HCT116 (cell line): ENCODE measurements around the gene SCCPDH. TPM values are rescaled to one million over a fixed set of nuclear protein-coding genes. Genes with fewer than 3 reads are reported as not detected.

Experiments
- ATAC-seq: fragments of 200-7000 bp; cut with Tn5 transposase; 2 replicates; pipeline ENCODE4 v1.9.1; 2020; ENCODE audit warnings: mild to moderate bottlenecking, moderate library complexity
- BruUV-seq: library from RNA; stranded (reverse); fragments of 400-500 nt; replicated peaks from 2 replicates; lab custom pipeline; 2021; lab: Mats Ljungman, UMichigan
- CTCF ChIA-PET: fragments of 300-600 bp; sonication (Branson Sonifier 250); formaldehyde crosslinking; loops from one replicate; lab custom pipeline; 2021; ENCODE audit warnings: antibody characterized with exemption; lab: Charles Lee
- POLR2A ChIA-PET: fragments of 300-600, 350-600 bp; sonication (Branson Sonifier 250); formaldehyde crosslinking; loops from one replicate; lab custom pipeline; 2021; ENCODE audit warnings: antibody characterized with exemption; lab: Charles Lee
- RAD21 ChIA-PET, 2 experiments: fragments of 300-600 bp; sonication (Branson Sonifier 250); formaldehyde crosslinking; loops; one replicate each; lab custom pipeline; 2023; ENCODE audit warnings: low total read pairs in 2 of 2; ENCODE audit not compliant: uncharacterized antibody in 2 of 2, unreplicated experiment in 2 of 2, low non-redundant PET in 1 of 2; lab: Charles Lee
- DNase-seq: peaks from one replicate; pipeline ENCODE4 v3.0.0-alpha.2; 2010; ENCODE audit warnings: low read depth, low spot score
- H2AFZ ChIP-seq: fragments of 200-600 bp; shearing (Covaris generic), sonication (generic); 2 replicates; pipeline ENCODE4 v1.6.1; 2017; ENCODE audit warnings: low read depth, mixed run types, mixed read lengths, antibody characterized with exemption, low read length; ENCODE audit not compliant: poor library complexity, severe bottlenecking
- H3K27ac ChIP-seq: 2 replicates; pipeline ENCODE4 v1.5.1; 2012; ENCODE audit warnings: low read depth, low read length
- H3K27me3 ChIP-seq: fragments of 200-600 bp; sonication (generic); 2 replicates; pipeline ENCODE4 v1.6.1; 2016; ENCODE audit warnings: mixed run types, low read length, mixed read lengths; ENCODE audit not compliant: insufficient read depth
- H3K36me3 ChIP-seq, 2 experiments: fragments of 200-500 bp in 1 of 2; fragments of 200-600 bp in 1 of 2; sonication (Bioruptor generic) in 1 of 2; sonication (generic) in 1 of 2; 2 replicates each; pipeline versions ENCODE4 v1.5.1 to v1.6.1; 2014 to 2016; ENCODE audit warnings: low read length in 2 of 2, inconsistent platforms in 1 of 2, mixed read lengths in 1 of 2, mixed run types in 1 of 2; ENCODE audit not compliant: insufficient read depth in 2 of 2, control insufficient read depth in 1 of 2
- H3K4me1 ChIP-seq, 2 experiments: fragments of 200-600 bp in 1 of 2; sonication (generic) in 1 of 2; 2 replicates each; pipeline versions ENCODE4 v1.5.1 to v1.6.1; 2012 to 2017; ENCODE audit warnings: low read length in 2 of 2, inconsistent platforms in 1 of 2, mild to moderate bottlenecking in 1 of 2, mixed read lengths in 1 of 2, mixed run types in 1 of 2, moderate library complexity in 1 of 2; ENCODE audit not compliant: insufficient read depth in 2 of 2, control insufficient read depth in 1 of 2
- H3K4me2 ChIP-seq: fragments of 200-600 bp; sonication (generic); 2 replicates; pipeline ENCODE4 v1.6.1; 2017; ENCODE audit warnings: mixed run types, low read length, mixed read lengths
- H3K4me3 ChIP-seq, 2 experiments: fragments of 200-600 bp in 1 of 2; sonication (generic) in 1 of 2; replicated peaks in 1 of 2; 2 replicates each; pipeline ENCODE4 v1.5.1; 2011 to 2016; ENCODE audit warnings: low read length in 2 of 2, control low read depth in 1 of 2, low read depth in 1 of 2, mild to moderate bottlenecking in 1 of 2, mixed read lengths in 1 of 2, mixed run types in 1 of 2
- H3K79me2 ChIP-seq: fragments of 200-600 bp; sonication (generic); 2 replicates; pipeline ENCODE4 v1.6.1; 2017; ENCODE audit warnings: mild to moderate bottlenecking, mixed run types, low read length, moderate library complexity, mixed read lengths; ENCODE audit not compliant: insufficient read depth
- H3K9ac ChIP-seq: fragments of 200-600 bp; sonication (generic); 2 replicates; pipeline ENCODE4 v1.6.1; 2016; ENCODE audit warnings: low read length, mixed read lengths
- H3K9me2 ChIP-seq: fragments of 200-600 bp; sonication (generic), shearing (Covaris generic); 2 replicates; pipeline ENCODE4 v1.6.1; 2017; ENCODE audit warnings: mixed run types, mild to moderate bottlenecking, moderate library complexity; ENCODE audit not compliant: insufficient read depth
- H3K9me3 ChIP-seq, 2 experiments: fragments of 200-500 bp in 1 of 2; fragments of 200-600 bp in 1 of 2; sonication (Bioruptor generic) in 1 of 2; sonication (generic) in 1 of 2; 2 replicates each; pipeline ENCODE4 v1.6.1; 2014 to 2017; ENCODE audit warnings: low read length in 2 of 2, mixed read lengths in 2 of 2, inconsistent platforms in 1 of 2, low read depth in 1 of 2, mild to moderate bottlenecking in 1 of 2, mixed run types in 1 of 2, moderate library complexity in 1 of 2; ENCODE audit not compliant: control insufficient read depth in 1 of 2, insufficient read depth in 1 of 2
- H4K20me1 ChIP-seq: fragments of 200-600 bp; sonication (generic), shearing (Covaris generic); 2 replicates; pipeline ENCODE4 v1.6.1; 2017; ENCODE audit warnings: mixed run types, mild to moderate bottlenecking, moderate library complexity; ENCODE audit not compliant: insufficient read depth
- CBX3 ChIP-seq: IDR thresholded peaks from 2 replicates; pipeline ENCODE4 v1.6.1; 2012; ENCODE audit warnings: low read depth
- CEBPB ChIP-seq: IDR thresholded peaks from 2 replicates; pipeline ENCODE4 v1.6.1; 2012; ENCODE audit warnings: low read depth
- FOSL1 ChIP-seq: IDR thresholded peaks from 2 replicates; pipeline ENCODE4 v1.6.1; 2012; ENCODE audit warnings: low read depth
- JUND ChIP-seq: IDR thresholded peaks from 2 replicates; pipeline ENCODE4 v1.6.1; 2012
- MAX ChIP-seq: IDR thresholded peaks from 2 replicates; pipeline ENCODE4 v1.6.1; 2012
- POLR2A ChIP-seq: IDR thresholded peaks from 2 replicates; pipeline ENCODE4 v1.7.0; 2011; ENCODE audit warnings: borderline replicate concordance; ENCODE audit not compliant: insufficient read depth, insufficient read length; ENCODE audit errors: extremely low read depth
- REST ChIP-seq: IDR thresholded peaks from 2 replicates; pipeline ENCODE4 v1.6.1; 2012; ENCODE audit warnings: low read depth
- SRF ChIP-seq: IDR thresholded peaks from 2 replicates; pipeline ENCODE4 v1.6.1; 2012; ENCODE audit warnings: low read depth
- TCF7L2 ChIP-seq: IDR thresholded peaks from 2 replicates; pipeline ENCODE4 v1.7.0; 2011; ENCODE audit warnings: borderline replicate concordance, inconsistent platforms; ENCODE audit not compliant: insufficient read depth, insufficient read length; ENCODE audit errors: extremely low read depth
- YY1 ChIP-seq: IDR thresholded peaks from 2 replicates; pipeline ENCODE4 v1.6.1; 2011; ENCODE audit warnings: low read length, low read depth, moderate library complexity, mild to moderate bottlenecking; ENCODE audit not compliant: insufficient replicate concordance; ENCODE audit errors: extremely low read depth
- ZFX ChIP-seq: fragments of 450-650 bp; IDR thresholded peaks from 2 replicates; pipeline ENCODE4 v1.6.1; 2017
- ZNF274 ChIP-seq: fragments of 200-500 bp; sonication (Bioruptor generic); IDR thresholded peaks from 2 replicates; pipeline ENCODE4 v1.6.1; 2014; ENCODE audit warnings: mild to moderate bottlenecking, low read depth, low read length, inconsistent platforms
- intact Hi-C: fragments of 100-400 bp; cut with micrococcal nuclease; formaldehyde crosslinking; loops from 2 replicates; pipeline ENCODE4 v1.10.0; 2022
- total RNA-seq: library from RNA; stranded (reverse); gene quantifications from one replicate; pipeline ENCODE4 v1.2.1, GENCODE V29; 2021; ENCODE audit not compliant: unreplicated experiment

SCCPDH gene
- total RNA-seq, 1 experiment from 2014 or later = 0.30 TPM

- POLR2A ChIA-PET = no interaction called here
- H3K36me3 ChIP-seq = no peaks in the 10 kb centered on the region
- H3K9me2 ChIP-seq = no peaks in the 10 kb centered on the region
- no peaks in the 10 kb centered on the region for H3K9me3 ChIP-seq
- RAD21 ChIA-PET = no interaction called here
- H2AFZ ChIP-seq = no peak overlapping the region
- H3K27me3 ChIP-seq = no peaks in the 10 kb centered on the region
- CTCF ChIA-PET = no interaction called here
- ATAC-seq (no peak), DNase-seq (no peak)
- H3K9ac ChIP-seq = no peak overlapping the region
- H3K79me2 ChIP-seq = no peaks in the 10 kb centered on the region
- no peak overlapping the region for H3K4me2 ChIP-seq
- TF ChIP-seq SRF = no peak
- TF ChIP-seq CBX3 = no peak
- no peak for TF ChIP-seq REST
- no peak for TF ChIP-seq YY1
- TF ChIP-seq ZFX = no peak
- no peak for TF ChIP-seq TCF7L2
- TF ChIP-seq ZNF274 = no peak
- no peak for TF ChIP-seq JUND
- TF ChIP-seq CEBPB = no peak
- no peak for TF ChIP-seq FOSL1
- TF ChIP-seq POLR2A = no peak
- no peak for TF ChIP-seq MAX
- intact Hi-C loops = no loop called here
- no peak overlapping the region for H3K27ac ChIP-seq
- BruUV-seq = no TSS peak
- no peak overlapping the region for H3K4me3 ChIP-seq
- no peaks in the 10 kb centered on the region for H3K4me1 ChIP-seq
- H4K20me1 ChIP-seq = no peaks in the 10 kb centered on the region
These were observed 18.8 kb upstream of the SCCPDH start for GRCh38 chr1:246705368-246705767.
